Loucy (cell line): ENCODE results near the gene MACROD2.

Experiments
- H2AFZ ChIP-seq: fragments of 200-600 bp; sonication (generic); 2 replicates; pipeline ENCODE4 v1.6.0; 2016; ENCODE audit warnings: antibody characterized with exemption, mild to moderate bottlenecking, low read length, moderate library complexity
- H3F3A ChIP-seq: fragments of 200-600 bp; 2 replicates; pipeline ENCODE4 v1.6.0; 2016; ENCODE audit warnings: antibody characterized with exemption, low read depth, mild to moderate bottlenecking
- H3K27me3 ChIP-seq: fragments of 200-600 bp; sonication (generic); 2 replicates; pipeline ENCODE4 v1.6.1; 2014; ENCODE audit warnings: low read length, mild to moderate bottlenecking; ENCODE audit not compliant: insufficient read depth, poor library complexity, severe bottlenecking
- H3K36me3 ChIP-seq: fragments of 200-600 bp; sonication (generic); 2 replicates; pipeline ENCODE4 v1.6.1; 2016; ENCODE audit warnings: low read length; ENCODE audit not compliant: insufficient read depth
- H3K4me1 ChIP-seq: fragments of 200-600 bp; sonication (generic); 2 replicates; pipeline ENCODE4 v1.5.1; 2014; ENCODE audit warnings: low read length, mild to moderate bottlenecking; ENCODE audit not compliant: insufficient read depth, poor library complexity, severe bottlenecking
- H3K4me2 ChIP-seq: fragments of 200-600 bp; sonication (generic); 2 replicates; pipeline ENCODE4 v1.6.0; 2014; ENCODE audit warnings: antibody characterized with exemption, low read length, low read depth, mild to moderate bottlenecking; ENCODE audit not compliant: poor library complexity, severe bottlenecking
- H3K4me3 ChIP-seq: fragments of 200-600 bp; sonication (generic); 2 replicates; pipeline ENCODE4 v1.5.1; 2014; ENCODE audit warnings: low read length, mild to moderate bottlenecking, mixed read lengths; ENCODE audit not compliant: poor library complexity, severe bottlenecking
- H3K79me2 ChIP-seq: fragments of 200-600 bp; sonication (generic); 2 replicates; pipeline ENCODE4 v1.6.1; 2014; ENCODE audit warnings: low read length; ENCODE audit not compliant: insufficient read depth
- H3K9ac ChIP-seq: fragments of 200-600 bp; sonication (generic); 2 replicates; pipeline ENCODE4 v1.6.0; 2014; ENCODE audit warnings: mild to moderate bottlenecking, low read depth, low read length, moderate library complexity; ENCODE audit not compliant: poor library complexity, severe bottlenecking
- H3K9me2 ChIP-seq: fragments of 200-600 bp; sonication (generic); replicated peaks from 2 replicates; pipeline ENCODE4 v1.6.1; 2016; ENCODE audit warnings: low read depth, low read length, mixed read lengths
- H3K9me3 ChIP-seq: fragments of 200-600 bp; sonication (generic); 2 replicates; pipeline ENCODE4 v1.6.1; 2014; ENCODE audit warnings: mild to moderate bottlenecking, antibody characterized with exemption, low read length, low read depth; ENCODE audit not compliant: insufficient read depth
- H4K20me1 ChIP-seq: fragments of 200-600 bp; sonication (generic); 2 replicates; pipeline ENCODE4 v1.6.0; 2014; ENCODE audit warnings: antibody characterized with exemption, low read length, mild to moderate bottlenecking; ENCODE audit not compliant: insufficient read depth, poor library complexity, severe bottlenecking
- CTCF ChIP-seq: fragments of 200-600 bp; sonication (generic); conservative IDR thresholded peaks from 2 replicates; pipeline ENCODE4 v1.5.1; 2014; ENCODE audit warnings: mild to moderate bottlenecking, antibody characterized with exemption, low read length
- EZH2phosphoT487 ChIP-seq: fragments of 200-600 bp; IDR thresholded peaks from 2 replicates; pipeline ENCODE4 v1.6.1; 2018; ENCODE audit warnings: antibody characterized with exemption, mild to moderate bottlenecking, moderate library complexity, borderline replicate concordance

The MACROD2 gene

GRCh38 chr20:15716256-15716655 lies 1720.9 kb downstream of the MACROD2 start:
- Histone ChIP-seq H3K4me1 (no peaks in the 10 kb centered on the region), H3K4me2 (no peak overlapping the region), H3K36me3 (no peaks in the 10 kb centered on the region), H3K79me2 (no peaks in the 10 kb centered on the region), H3K9me3 (no peaks in the 10 kb centered on the region), H3K27me3 (no peaks in the 10 kb centered on the region), H4K20me1 (no peaks in the 10 kb centered on the region), H3K9ac (no peak overlapping the region), H3F3A (no peaks in the 10 kb centered on the region), H3K9me2 (no peaks in the 10 kb centered on the region), H2AFZ (no peak overlapping the region), H3K4me3 (no peak overlapping the region)
- TF ChIP-seq CTCF (no peak), EZH2phosphoT487 (no peak)

GRCh38 chr20:15726416-15726815 lies 1731.1 kb downstream of the MACROD2 start:
- Histone ChIP-seq H3K9me2 (no peaks in the 10 kb centered on the region), H4K20me1 (no peaks in the 10 kb centered on the region), H3K9ac (no peak overlapping the region), H3K4me3 (no peak overlapping the region), H3K4me1 (no peaks in the 10 kb centered on the region), H3K27me3 (no peaks in the 10 kb centered on the region), H3K4me2 (no peak overlapping the region), H2AFZ (no peak overlapping the region), H3K36me3 (no peaks in the 10 kb centered on the region), H3F3A (no peaks in the 10 kb centered on the region), H3K79me2 (no peaks in the 10 kb centered on the region), H3K9me3 (no peaks in the 10 kb centered on the region)
- no peak for TF ChIP-seq EZH2phosphoT487
- no peak for TF ChIP-seq CTCF

- Histone ChIP-seq H3K9me3 (no peaks in the 10 kb centered on the region), H3K4me2 (no peak overlapping the region), H3K79me2 (no peaks in the 10 kb centered on the region), H3K4me1 (no peaks in the 10 kb centered on the region), H3K9ac (no peak overlapping the region), H3K36me3 (no peaks in the 10 kb centered on the region), H4K20me1 (no peaks in the 10 kb centered on the region), H3K27me3 (no peaks in the 10 kb centered on the region), H3K4me3 (no peak overlapping the region), H2AFZ (no peak overlapping the region), H3F3A (no peaks in the 10 kb centered on the region), H3K9me2 (no peaks in the 10 kb centered on the region)
- TF ChIP-seq EZH2phosphoT487 (no peak), CTCF (no peak)
Observed at GRCh38 chr20:15734052-15734451, 1738.7 kb downstream of the MACROD2 start.
